HepG2 (cell line): ENCODE results near the gene HLA-B. TPM values are rescaled to one million over a fixed set of nuclear protein-coding genes. Genes with fewer than 3 reads are reported as not detected.
"Not testable (repeated sequence)": the region's sequence is repeated elsewhere in the genome, so short reads cannot be mapped to it uniquely, and the experiment has no call there.

Experiments
- ATAC-seq: fragments of 200-7000 bp; cut with Tn5 transposase; 3 replicates; pipeline ENCODE4 v1.9.1; 2020; ENCODE audit warnings: mild to moderate bottlenecking, moderate library complexity
- BruUV-seq: library from RNA; stranded (reverse); fragments of 400-500 nt; replicated peaks from 2 replicates; lab custom pipeline; 2021; lab: Mats Ljungman, UMichigan
- CTCF ChIA-PET: fragments of 300-600 bp; formaldehyde crosslinking; extraction: SDS; loops from one replicate; lab custom pipeline; 2021; ENCODE audit warnings: low total read pairs, inconsistent platforms, low intra/inter-chr PET ratio; lab: Yijun Ruan, JAX
- POLR2A ChIA-PET: fragments of 350-600 bp; sonication (Branson Sonifier 250); formaldehyde crosslinking; loops from one replicate; lab custom pipeline; 2020; ENCODE audit warnings: antibody characterized with exemption, inconsistent platforms; lab: Yijun Ruan, JAX
- DNase-seq: peaks from one replicate; pipeline ENCODE4 v3.0.0-alpha.2; 2015; ENCODE audit warnings: low spot score
- FAIRE-seq: peaks from 3 replicates; lab custom pipeline; 2011; peaks lifted over from hg19 to GRCh38; lab: Jason Lieb, UNC
- H2AFZ ChIP-seq: one replicate; pipeline ENCODE4 v1.6.1; 2011; ENCODE audit warnings: low read length, inconsistent platforms
- H3K27ac ChIP-seq: fragments of 300-600 bp; 3 replicates; pipeline ENCODE4 v1.8.0; 2011; ENCODE audit warnings: mixed run types, mild to moderate bottlenecking, mixed read lengths, low read length, inconsistent platforms; ENCODE audit not compliant: insufficient read depth; ENCODE audit errors: extremely low read length
- H3K27me3 ChIP-seq, 2 experiments: fragments of 200-600 bp in 1 of 2; 2 replicates in 1 of 2; 3 replicates in 1 of 2; pipeline versions ENCODE4 v1.6.0 to v1.8.0; 2011; ENCODE audit warnings: low read length in 2 of 2, mild to moderate bottlenecking in 2 of 2, moderate library complexity in 2 of 2, inconsistent platforms in 1 of 2; ENCODE audit not compliant: insufficient read depth in 2 of 2, control insufficient read depth in 1 of 2
- H3K36me3 ChIP-seq, 2 experiments: fragments of 200-600 bp in 1 of 2; replicated peaks in 1 of 2; 2 replicates in 1 of 2; 3 replicates in 1 of 2; pipeline versions ENCODE4 v1.5.1 to v1.8.0; 2011; ENCODE audit warnings: low read length in 2 of 2, inconsistent platforms in 1 of 2; ENCODE audit not compliant: insufficient read depth in 2 of 2, control insufficient read depth in 1 of 2
- H3K4me1 ChIP-seq: 2 replicates; pipeline ENCODE4 v1.5.1; 2012; ENCODE audit warnings: low read length, inconsistent platforms; ENCODE audit not compliant: insufficient read depth
- H3K4me2 ChIP-seq: 2 replicates; pipeline ENCODE4 v1.6.0; 2011; ENCODE audit warnings: low read depth, low read length, inconsistent platforms
- H3K4me3 ChIP-seq, 3 experiments: fragments of 200-600 bp in 1 of 3; sonication (generic), shearing (Covaris generic) in 1 of 3; replicated peaks in 1 of 3; 2 replicates each; pipeline ENCODE4 v1.5.1; 2011 to 2016; ENCODE audit warnings: low read length in 3 of 3, inconsistent platforms in 2 of 3, low read depth in 2 of 3, mild to moderate bottlenecking in 2 of 3, control low read depth in 1 of 3, mixed read lengths in 1 of 3; ENCODE audit not compliant: insufficient read depth in 1 of 3
- H3K79me2 ChIP-seq: one replicate; pipeline ENCODE4 v1.6.1; 2011; ENCODE audit warnings: low read length, inconsistent platforms; ENCODE audit not compliant: insufficient read depth
- H3K9ac ChIP-seq: 2 replicates; pipeline ENCODE4 v1.6.0; 2011; ENCODE audit warnings: mild to moderate bottlenecking, low read depth, low read length, inconsistent platforms; ENCODE audit not compliant: insufficient read depth
- H3K9me3 ChIP-seq: 2 replicates; pipeline ENCODE4 v1.5.1; 2012; ENCODE audit warnings: mild to moderate bottlenecking, low read length
- H4K20me1 ChIP-seq: 2 replicates; pipeline ENCODE4 v1.6.0; 2011; ENCODE audit warnings: inconsistent platforms, mild to moderate bottlenecking, low read length, moderate library complexity; ENCODE audit not compliant: insufficient read depth
- WGBS: methylation state at CpG from one replicate; pipeline ENCODE4 v1.1.6; 2017; ENCODE audit warnings: low lambda C conversion rate; 5-methylcytosine and 5-hydroxymethylcytosine counted together
- in situ Hi-C: cut with HindIII; loops from 2 replicates; pipeline ENCODE4 v1.10.0; 2017; ENCODE audit warnings: low pct_unique_long_range_greater_than_20kb; ENCODE audit not compliant: extremely low pct_ligation_motif_present
- intact Hi-C: fragments of 100-400 bp; cut with micrococcal nuclease; formaldehyde crosslinking; loops from one replicate; pipeline ENCODE4 v1.10.0; 2022; ENCODE audit not compliant: unreplicated experiment
- polyA plus RNA-seq, 8 experiments: library from polyadenylated mRNA; depleted of rRNA in 3 of 8; stranded (reverse) in 7 of 8; unstranded in 1 of 8; fragments of >200 nt; fragmentation: Illumina TruSeq in 4 of 8; extraction: Trizol in 4 of 8; gene quantifications; 2 replicates each; pipeline versions ENCODE4 v1.2.1 to v1.2.3, GENCODE V29; 2011 to 2016; ENCODE audit warnings: low read depth in 4 of 8, missing spikeins in 1 of 8, mixed read lengths in 1 of 8; ENCODE audit not compliant: insufficient read depth in 1 of 8
- total RNA-seq, 5 experiments: library from RNA; depleted of rRNA; stranded (reverse); fragments of >200 nt; fragmentation: Illumina TruSeq; extraction: Trizol; gene quantifications; 2 replicates each; pipeline ENCODE4 v1.2.3, GENCODE V29; 2016; ENCODE audit warnings: low read depth in 1 of 5

HLA-B gene
- total and polyA plus RNA-seq, 2 of the 13 experiments (the other 11 are each of a cell fraction or from before 2014, with no cell fraction given): 35.3 to 88.9 TPM

GRCh38 chr6:31389802-31390132, 32.8 kb upstream of the HLA-B start:
- H3K27ac ChIP-seq, POLR2A ChIA-PET, H3K9ac ChIP-seq, H3K79me2 ChIP-seq, H3K4me2 ChIP-seq, in situ Hi-C loops, CTCF ChIA-PET, ATAC-seq, H3K36me3 ChIP-seq, BruUV-seq, DNase-seq, H2AFZ ChIP-seq, H3K27me3 ChIP-seq, H3K4me3 ChIP-seq, H4K20me1 ChIP-seq, H3K9me3 ChIP-seq: not testable (repeated sequence)
- H3K4me1 ChIP-seq: peaks cover 12% of the 10 kb centered on the region
- intact Hi-C loops: loop anchor here (5.0 kb wide), 1 partner anchor 98 kb away; no protein-coding TSS in a partner anchor
- FAIRE-seq: peak; percentile 8

- H3K4me1 ChIP-seq: peaks cover 12% of the 10 kb centered on the region
- peak; percentile 99 for FAIRE-seq
- H3K79me2 ChIP-seq, H3K27me3 ChIP-seq, H3K27ac ChIP-seq, POLR2A ChIA-PET, in situ Hi-C loops, H3K4me3 ChIP-seq, CTCF ChIA-PET, DNase-seq, intact Hi-C loops, H3K9me3 ChIP-seq, H3K4me2 ChIP-seq, H2AFZ ChIP-seq, BruUV-seq, H3K36me3 ChIP-seq, H4K20me1 ChIP-seq, H3K9ac ChIP-seq: not testable (repeated sequence)
- WGBS: 43% methylated on average over 3 of the region's 13 CpGs
- peak; percentile 58 for ATAC-seq
These were observed 32.2 kb upstream of the HLA-B start for GRCh38 chr6:31388916-31389801.
